Measurements from ENCODE around the gene RHO. TPM values are rescaled to one million over a fixed set of nuclear protein-coding genes. Genes with fewer than 3 reads are reported as not detected.

The RHO gene
- total and polyA plus RNA-seq, 4 donors: 0.01 TPM; not detected in 3

DNA sequence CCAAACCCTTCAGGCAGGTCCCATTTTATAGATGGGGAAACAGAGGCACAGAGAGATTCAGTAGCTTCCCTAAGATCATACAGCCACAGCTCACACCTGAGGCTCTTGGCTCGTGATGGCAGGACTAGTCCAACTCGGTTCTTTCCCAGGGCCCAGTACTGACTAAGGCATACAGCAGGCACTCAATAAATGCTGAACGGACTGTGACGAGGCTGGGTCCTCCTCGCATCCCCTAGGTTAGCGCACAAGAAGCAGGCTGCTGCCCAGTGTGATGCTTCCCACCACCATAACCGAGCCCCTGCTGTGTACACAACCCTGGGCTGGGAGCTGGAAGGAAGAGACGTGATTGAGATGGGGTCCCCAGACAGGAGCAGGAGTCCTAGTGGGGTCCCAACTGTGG is 53.2 kb downstream of the RHO start:
- no peaks in the 10 kb centered on the region for H3K9me3 ChIP-seq (ENCODE audit: control insufficient read depth in 4 of 4, insufficient read depth in 3 of 4, low read length in 3 of 4)
- no peak overlapping the region for H3K4me3 ChIP-seq
- peaks cover 0 to 78% (median 27%) of the 10 kb centered on the region in 4 donors for H3K36me3 ChIP-seq (ENCODE audit: control insufficient read depth in 4 of 4, insufficient read depth in 4 of 4, low read length in 4 of 4)
- peaks cover 0 to 19% (median 5%) of the 10 kb centered on the region in 5 donors for H3K4me1 ChIP-seq (ENCODE audit: control insufficient read depth in 5 of 5, insufficient read depth in 5 of 5, low read length in 5 of 5)
- ATAC-seq (ENCODE audit: insufficient read depth, low FRiP score) (no peak), DNase-seq (no peak)
- no peak overlapping the region for H3K27ac ChIP-seq (ENCODE audit: low read depth in 1 of 2, low read length in 1 of 2)
- no peaks in the 10 kb centered on the region for H3K27me3 ChIP-seq (ENCODE audit: control insufficient read depth in 3 of 3, insufficient read depth in 3 of 3, low read length in 2 of 3)
- 94 to 95% methylated on average over 8 of the region's 8 CpGs for WGBS, 2 donors
- H3K9ac ChIP-seq (ENCODE audit: insufficient read depth in 1 of 2, low read length in 2 of 2): no peak overlapping the region
- TF ChIP-seq, protein P1, sequence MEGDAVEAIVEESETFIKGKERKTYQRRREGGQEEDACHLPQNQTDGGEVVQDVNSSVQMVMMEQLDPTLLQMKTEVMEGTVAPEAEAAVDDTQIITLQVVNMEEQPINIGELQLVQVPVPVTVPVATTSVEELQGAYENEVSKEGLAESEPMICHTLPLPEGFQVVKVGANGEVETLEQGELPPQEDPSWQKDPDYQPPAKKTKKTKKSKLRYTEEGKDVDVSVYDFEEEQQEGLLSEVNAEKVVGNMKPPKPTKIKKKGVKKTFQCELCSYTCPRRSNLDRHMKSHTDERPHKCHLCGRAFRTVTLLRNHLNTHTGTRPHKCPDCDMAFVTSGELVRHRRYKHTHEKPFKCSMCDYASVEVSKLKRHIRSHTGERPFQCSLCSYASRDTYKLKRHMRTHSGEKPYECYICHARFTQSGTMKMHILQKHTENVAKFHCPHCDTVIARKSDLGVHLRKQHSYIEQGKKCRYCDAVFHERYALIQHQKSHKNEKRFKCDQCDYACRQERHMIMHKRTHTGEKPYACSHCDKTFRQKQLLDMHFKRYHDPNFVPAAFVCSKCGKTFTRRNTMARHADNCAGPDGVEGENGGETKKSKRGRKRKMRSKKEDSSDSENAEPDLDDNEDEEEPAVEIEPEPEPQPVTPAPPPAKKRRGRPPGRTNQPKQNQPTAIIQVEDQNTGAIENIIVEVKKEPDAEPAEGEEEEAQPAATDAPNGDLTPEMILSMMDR (IDR thresholded peaks at IDR 0.05; ENCODE audit: control extremely low read depth, extremely low read depth): no peak

DNA sequence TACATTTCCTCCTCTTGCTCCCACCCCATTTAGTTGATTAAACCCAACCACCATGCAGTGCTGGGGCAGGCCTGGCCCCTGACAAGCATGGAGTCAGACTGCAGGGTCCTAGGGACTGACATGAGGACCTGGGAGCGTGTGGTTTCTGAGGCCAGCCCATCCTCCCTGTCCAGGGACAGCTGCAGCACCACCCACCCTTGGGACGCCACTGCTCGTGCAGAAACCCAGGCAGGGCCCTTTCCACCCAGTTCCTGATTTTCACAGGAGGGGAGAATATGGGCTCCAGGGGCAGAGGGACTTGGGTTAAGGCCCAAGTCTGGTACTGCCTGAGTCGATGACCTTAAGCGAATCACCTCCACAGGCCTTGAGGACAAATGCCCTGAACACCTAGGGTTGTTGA is 54.4 kb downstream of the RHO start:
- TF ChIP-seq, protein P1 (IDR thresholded peaks at IDR 0.05; ENCODE audit: control extremely low read depth, extremely low read depth): no peak

DNA sequence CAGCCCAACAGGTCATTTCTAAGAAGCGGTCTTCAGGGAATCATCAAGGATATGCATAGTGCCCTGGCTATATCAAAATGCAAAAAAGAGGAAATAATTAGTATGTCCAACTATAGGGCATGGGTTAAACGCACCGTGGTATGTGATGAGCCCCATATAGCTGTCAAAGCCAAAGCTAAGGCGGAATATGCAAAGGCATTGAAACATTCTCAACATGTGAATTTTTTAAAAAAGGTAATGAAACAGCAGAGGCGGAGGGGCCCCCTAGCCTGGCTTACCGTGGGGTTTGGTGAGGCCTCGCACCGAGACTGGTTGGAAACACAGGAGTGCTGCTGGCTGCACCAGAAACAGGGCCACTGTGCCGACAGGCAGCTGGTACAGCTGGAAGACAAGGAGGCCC is 54.9 kb downstream of the RHO start:
- Histone ChIP-seq H3K36me3 (ENCODE audit: control insufficient read depth in 4 of 4, insufficient read depth in 4 of 4, low read length in 4 of 4) (peaks cover 0 to 72% (median 31%) of the 10 kb centered on the region in 4 donors), H3K4me1 (ENCODE audit: control insufficient read depth in 5 of 5, insufficient read depth in 5 of 5, low read length in 5 of 5) (peaks cover 0 to 14% (median 0%) of the 10 kb centered on the region in 5 donors), H3K27ac (ENCODE audit: low read depth in 1 of 2, low read length in 1 of 2) (no peak overlapping the region), H3K27me3 (ENCODE audit: control insufficient read depth in 3 of 3, insufficient read depth in 3 of 3, low read length in 2 of 3) (no peaks in the 10 kb centered on the region), H3K9me3 (ENCODE audit: control insufficient read depth in 4 of 4, insufficient read depth in 3 of 4, low read length in 3 of 4) (no peaks in the 10 kb centered on the region), H3K4me3 (no peak overlapping the region), H3K9ac (ENCODE audit: insufficient read depth in 1 of 2, low read length in 2 of 2) (no peak overlapping the region)
- no peak for ATAC-seq (ENCODE audit: insufficient read depth, low FRiP score)
- WGBS, 2 donors: 92 to 94% methylated on average over 9 of the region's 9 CpGs
- DNase-seq: no peak
- TF ChIP-seq, protein P1 (IDR thresholded peaks at IDR 0.05; ENCODE audit: control extremely low read depth, extremely low read depth): no peak

More for the DNA sequence above, 54.4 kb downstream of the RHO start:
- peaks cover 0 to 17% (median under 1%) of the 10 kb centered on the region in 5 donors for H3K4me1 ChIP-seq (ENCODE audit: control insufficient read depth in 5 of 5, insufficient read depth in 5 of 5, low read length in 5 of 5)
- ATAC-seq (ENCODE audit: insufficient read depth, low FRiP score): no peak
- no peak overlapping the region for H3K9ac ChIP-seq (ENCODE audit: insufficient read depth in 1 of 2, low read length in 2 of 2)
- no peak overlapping the region for H3K27ac ChIP-seq (ENCODE audit: low read depth in 1 of 2, low read length in 1 of 2)
- no peak for DNase-seq
- H3K36me3 ChIP-seq (ENCODE audit: control insufficient read depth in 4 of 4, insufficient read depth in 4 of 4, low read length in 4 of 4): peaks cover 0 to 73% (median 29%) of the 10 kb centered on the region in 4 donors
- H3K27me3 ChIP-seq (ENCODE audit: control insufficient read depth in 3 of 3, insufficient read depth in 3 of 3, low read length in 2 of 3): no peaks in the 10 kb centered on the region
- WGBS, 2 donors: 63 to 80% methylated on average over 5 of the region's 5 CpGs
- no peaks in the 10 kb centered on the region for H3K9me3 ChIP-seq (ENCODE audit: control insufficient read depth in 4 of 4, insufficient read depth in 3 of 4, low read length in 3 of 4)
- H3K4me3 ChIP-seq: no peak overlapping the region

DNA sequence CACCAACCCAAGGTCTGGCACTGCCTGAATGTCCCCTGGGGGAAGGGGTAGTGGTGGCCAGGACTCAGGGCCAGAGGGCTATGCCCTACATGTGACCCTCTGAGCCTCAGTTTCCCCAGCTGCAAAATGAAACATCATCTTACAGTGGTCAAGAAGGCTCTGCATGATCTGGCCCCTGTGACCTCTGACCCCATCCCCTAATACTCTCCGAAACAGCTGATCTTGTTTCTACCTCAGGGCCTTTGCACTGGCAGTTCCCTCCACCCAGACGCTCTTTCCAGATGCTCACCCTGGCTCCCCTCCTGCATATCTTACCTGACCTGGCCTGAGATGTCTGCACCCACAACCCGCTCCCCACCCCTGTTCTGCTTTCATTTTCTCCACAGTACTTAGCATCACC is 56.2 kb downstream of the RHO start:
- Histone ChIP-seq H3K9me3 (ENCODE audit: control insufficient read depth in 4 of 4, insufficient read depth in 3 of 4, low read length in 3 of 4) (no peaks in the 10 kb centered on the region), H3K9ac (ENCODE audit: insufficient read depth in 1 of 2, low read length in 2 of 2) (no peak overlapping the region), H3K36me3 (ENCODE audit: control insufficient read depth in 4 of 4, insufficient read depth in 4 of 4, low read length in 4 of 4) (peaks cover 0 to 69% (median 32%) of the 10 kb centered on the region in 4 donors), H3K4me1 (ENCODE audit: control insufficient read depth in 5 of 5, insufficient read depth in 5 of 5, low read length in 5 of 5) (peaks cover 0 to 15% (median 0%) of the 10 kb centered on the region in 5 donors), H3K27ac (ENCODE audit: low read depth in 1 of 2, low read length in 1 of 2) (no peak overlapping the region), H3K27me3 (ENCODE audit: control insufficient read depth in 3 of 3, insufficient read depth in 3 of 3, low read length in 2 of 3) (no peaks in the 10 kb centered on the region), H3K4me3 (no peak overlapping the region)
- no peak for DNase-seq
- ATAC-seq (ENCODE audit: insufficient read depth, low FRiP score): no peak
- TF ChIP-seq, protein P1 (IDR thresholded peaks at IDR 0.05; ENCODE audit: control extremely low read depth, extremely low read depth): no peak
- 80 to 97% methylated on average over 3 of the region's 3 CpGs for WGBS, 2 donors

Data from lung (tissue), 12 donors.